ENCODE results near the gene FAM20C. TPM values are rescaled to one million over a fixed set of nuclear protein-coding genes. Genes with fewer than 3 reads are reported as not detected.

Gene FAM20C
- total RNA-seq, 1 experiment from 2014 or later: 52.6 TPM

GRCh38 chr7:156111-157007, 36.0 kb upstream of the FAM20C start:
- no peaks in the 10 kb centered on the region for H3K9me3 ChIP-seq
- no peaks in the 10 kb centered on the region for H3K27me3 ChIP-seq
- no peak overlapping the region for H3K4me3 ChIP-seq
- H3K36me3 ChIP-seq: no peaks in the 10 kb centered on the region
- no peak for DNase-seq

- Histone ChIP-seq H3K27me3 (no peaks in the 10 kb centered on the region), H3K9me3 (no peaks in the 10 kb centered on the region), H3K36me3 (no peaks in the 10 kb centered on the region), H3K4me3 (no peak overlapping the region)
- no peak for DNase-seq
Observed at GRCh38 chr7:157008-157310, 35.4 kb upstream of the FAM20C start.

- H3K36me3 ChIP-seq: no peaks in the 10 kb centered on the region
- H3K9me3 ChIP-seq: no peaks in the 10 kb centered on the region
- no peaks in the 10 kb centered on the region for H3K27me3 ChIP-seq
- no peak overlapping the region for H3K4me3 ChIP-seq
- no peak for DNase-seq
Observed at GRCh38 chr7:157771-158625, 34.4 kb upstream of the FAM20C start.

- no peaks in the 10 kb centered on the region for H3K9me3 ChIP-seq
- no peak overlapping the region for H3K4me3 ChIP-seq
- H3K27me3 ChIP-seq: no peaks in the 10 kb centered on the region
- DNase-seq: no peak
- H3K36me3 ChIP-seq: no peaks in the 10 kb centered on the region
Observed at GRCh38 chr7:158771-159170, 33.6 kb upstream of the FAM20C start.

GRCh38 chr7:159370-160270, 32.8 kb upstream of the FAM20C start:
- Histone ChIP-seq H3K36me3 (no peaks in the 10 kb centered on the region), H3K4me3 (no peak overlapping the region), H3K9me3 (no peaks in the 10 kb centered on the region), H3K27me3 (no peaks in the 10 kb centered on the region)
- no peak for DNase-seq

- Histone ChIP-seq H3K4me3 (no peak overlapping the region), H3K36me3 (no peaks in the 10 kb centered on the region), H3K27me3 (no peaks in the 10 kb centered on the region), H3K9me3 (no peaks in the 10 kb centered on the region)
- DNase-seq: no peak
Observed at GRCh38 chr7:160958-161725, 31.2 kb upstream of the FAM20C start.

- DNase-seq: no peak
- no peaks in the 10 kb centered on the region for H3K36me3 ChIP-seq
- H3K9me3 ChIP-seq: no peaks in the 10 kb centered on the region
- no peak overlapping the region for H3K4me3 ChIP-seq
- H3K27me3 ChIP-seq: no peaks in the 10 kb centered on the region
Observed at GRCh38 chr7:162632-163297, 29.6 kb upstream of the FAM20C start.

GRCh38 chr7:163298-163695, 29.1 kb upstream of the FAM20C start:
- no peaks in the 10 kb centered on the region for H3K36me3 ChIP-seq
- H3K27me3 ChIP-seq: no peaks in the 10 kb centered on the region
- no peak for DNase-seq

GRCh38 chr7:163971-164881, 28.1 kb upstream of the FAM20C start:
- no peaks in the 10 kb centered on the region for H3K27me3 ChIP-seq
- no peaks in the 10 kb centered on the region for H3K36me3 ChIP-seq
- no peak overlapping the region for H3K4me3 ChIP-seq
- no peaks in the 10 kb centered on the region for H3K9me3 ChIP-seq
- no peak for DNase-seq

More at GRCh38 chr7:163298-163695, 29.1 kb upstream of the FAM20C start:
- Histone ChIP-seq H3K4me3 (no peak overlapping the region), H3K9me3 (no peaks in the 10 kb centered on the region)

GRCh38 chr7:164882-165660, 27.3 kb upstream of the FAM20C start:
- Histone ChIP-seq H3K4me3 (no peak overlapping the region), H3K9me3 (no peaks in the 10 kb centered on the region), H3K36me3 (no peaks in the 10 kb centered on the region), H3K27me3 (no peaks in the 10 kb centered on the region)
- no peak for DNase-seq

- no peaks in the 10 kb centered on the region for H3K9me3 ChIP-seq
- no peaks in the 10 kb centered on the region for H3K27me3 ChIP-seq
- H3K4me3 ChIP-seq: no peak overlapping the region
- no peak for DNase-seq
- H3K36me3 ChIP-seq: no peaks in the 10 kb centered on the region
Observed at GRCh38 chr7:165661-166337, 26.6 kb upstream of the FAM20C start.

GRCh38 chr7:166338-167060, 25.9 kb upstream of the FAM20C start:
- no peaks in the 10 kb centered on the region for H3K27me3 ChIP-seq
- no peaks in the 10 kb centered on the region for H3K9me3 ChIP-seq
- H3K4me3 ChIP-seq: no peak overlapping the region
- DNase-seq: no peak
- H3K36me3 ChIP-seq: no peaks in the 10 kb centered on the region

Data from MG63 (cell line).